Astrocyte (in vitro differentiated cells and primary cell): ENCODE data around the gene MAST2.
"Not testable (repeated sequence)": the region's sequence is repeated elsewhere in the genome, so short reads cannot be mapped to it uniquely, and the experiment has no call there.

ENCODE experiments used
- EZH2 ChIP-seq: IDR thresholded peaks from 2 replicates; pipeline ENCODE4 v1.6.1; 2012; ENCODE audit warnings: mild to moderate bottlenecking, low read length, inconsistent platforms; ENCODE audit not compliant: insufficient read depth
- TF ChIP-seq, protein P1 (sequence below): IDR thresholded peaks from 2 replicates; pipeline ENCODE4 v1.5.1; 2011; ENCODE audit warnings: low read depth, mild to moderate bottlenecking, inconsistent platforms, low read length, moderate library complexity; ENCODE audit not compliant: insufficient read depth

DNA sequence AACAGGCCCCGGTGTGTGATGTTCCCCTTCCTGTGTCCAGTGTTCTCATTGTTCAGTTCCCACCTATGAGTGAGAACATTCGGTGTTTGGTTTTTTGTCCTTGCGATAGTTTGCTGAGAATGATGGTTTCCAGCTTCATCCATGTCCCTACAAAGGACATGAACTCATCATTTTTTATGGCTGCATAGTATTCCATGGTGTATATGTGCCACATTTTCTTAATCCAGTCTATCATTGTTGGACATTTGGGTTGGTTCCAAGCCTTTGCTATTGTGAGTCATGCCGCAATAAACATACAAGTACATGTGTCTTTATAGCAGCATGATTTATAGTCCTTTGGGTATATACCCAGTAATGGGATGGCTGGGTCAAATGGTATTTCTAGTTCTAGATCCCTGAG lies 158.5 kb downstream of the MAST2 start:
- TF ChIP-seq, protein P1, sequence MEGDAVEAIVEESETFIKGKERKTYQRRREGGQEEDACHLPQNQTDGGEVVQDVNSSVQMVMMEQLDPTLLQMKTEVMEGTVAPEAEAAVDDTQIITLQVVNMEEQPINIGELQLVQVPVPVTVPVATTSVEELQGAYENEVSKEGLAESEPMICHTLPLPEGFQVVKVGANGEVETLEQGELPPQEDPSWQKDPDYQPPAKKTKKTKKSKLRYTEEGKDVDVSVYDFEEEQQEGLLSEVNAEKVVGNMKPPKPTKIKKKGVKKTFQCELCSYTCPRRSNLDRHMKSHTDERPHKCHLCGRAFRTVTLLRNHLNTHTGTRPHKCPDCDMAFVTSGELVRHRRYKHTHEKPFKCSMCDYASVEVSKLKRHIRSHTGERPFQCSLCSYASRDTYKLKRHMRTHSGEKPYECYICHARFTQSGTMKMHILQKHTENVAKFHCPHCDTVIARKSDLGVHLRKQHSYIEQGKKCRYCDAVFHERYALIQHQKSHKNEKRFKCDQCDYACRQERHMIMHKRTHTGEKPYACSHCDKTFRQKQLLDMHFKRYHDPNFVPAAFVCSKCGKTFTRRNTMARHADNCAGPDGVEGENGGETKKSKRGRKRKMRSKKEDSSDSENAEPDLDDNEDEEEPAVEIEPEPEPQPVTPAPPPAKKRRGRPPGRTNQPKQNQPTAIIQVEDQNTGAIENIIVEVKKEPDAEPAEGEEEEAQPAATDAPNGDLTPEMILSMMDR: not testable (repeated sequence)
- TF ChIP-seq EZH2: not testable (repeated sequence)
